Transverse colon (tissue), 4 donors: ENCODE measurements around the gene TEX44. TPM values are rescaled to one million over a fixed set of nuclear protein-coding genes. Genes with fewer than 3 reads are reported as not detected.

ENCODE experiments used
- DNase-seq: peaks from one replicate; pipeline ENCODE4 v3.0.0-alpha.2; 2019
- H3K27ac ChIP-seq, 4 donors: fragments of 200-600 bp; sonication (generic); 2 replicates each; pipeline ENCODE4 v1.5.1; 2016 to 2018; ENCODE audit warnings: inconsistent platforms in 4 of 4
- H3K27me3 ChIP-seq: fragments of 200-600 bp; sonication (generic); 2 replicates; pipeline ENCODE4 v1.5.1; 2017; ENCODE audit warnings: inconsistent platforms
- H3K36me3 ChIP-seq, 4 donors: fragments of 200-600 bp; sonication (generic); 2 replicates each; pipeline ENCODE4 v1.5.1; 2017 to 2019; ENCODE audit warnings: inconsistent platforms in 4 of 4
- H3K4me1 ChIP-seq, 4 donors: fragments of 200-600 bp; sonication (generic); 2 replicates each; pipeline ENCODE4 v1.5.1; 2017 to 2020; ENCODE audit warnings: inconsistent platforms in 4 of 4
- H3K4me3 ChIP-seq, 4 donors: fragments of 200-600 bp; sonication (generic); 1 replicate in 1 of 4; 2 replicates in 3 of 4; pipeline versions ENCODE4 v1.5.1 to v1.6.1; 2017 to 2019; ENCODE audit warnings: inconsistent platforms in 4 of 4
- H3K9me3 ChIP-seq, 2 donors: fragments of 200-600 bp; sonication (generic); 2 replicates each; pipeline ENCODE4 v1.5.1; 2017 to 2019; ENCODE audit warnings: inconsistent platforms in 2 of 2
- CTCF ChIP-seq, 5 experiments: fragments of 200-600 bp in 3 of 5; fragments of 450-650 bp in 2 of 5; sonication (generic) in 3 of 5; IDR thresholded peaks; 1 replicate in 2 of 5; 2 replicates in 3 of 5; pipeline ENCODE4 v1.5.1; 2016 to 2017; ENCODE audit warnings: antibody characterized with exemption in 5 of 5, inconsistent platforms in 3 of 5, mild to moderate bottlenecking in 2 of 5, moderate library complexity in 1 of 5
- EP300 ChIP-seq: sonication (generic); formaldehyde crosslinking; IDR thresholded peaks from one replicate; pipeline ENCODE4 v1.6.1; 2017; ENCODE audit warnings: antibody characterized with exemption, low read depth
- POLR2A ChIP-seq: fragments of 450-650 bp; IDR thresholded peaks from one replicate; pipeline ENCODE4 v1.6.1; 2016; ENCODE audit warnings: antibody characterized with exemption, mild to moderate bottlenecking, moderate library complexity
- POLR2AphosphoS5 ChIP-seq, 3 donors: sonication (generic); formaldehyde crosslinking; IDR thresholded peaks; one replicate each; pipeline ENCODE4 v1.6.1; 2016; ENCODE audit warnings: antibody characterized with exemption in 3 of 3
- WGBS, 2 donors: methylation state at CpG; one replicate each; pipeline ENCODE4 v1.1.5; 2018; ENCODE audit warnings: low coverage in 1 of 2; 5-methylcytosine and 5-hydroxymethylcytosine counted together
- in situ Hi-C, 4 donors: fragments of 200-750 bp; cut with MboI; loops; one replicate each; pipeline versions ENCODE4 v1.15.0 to v1.15.1; 2017; ENCODE audit warnings: low sequenced_read_pairs in 3 of 4, low pct_ligation_motif_present in 1 of 4, low pct_unique_long_range_greater_than_20kb in 1 of 4
- intact Hi-C: fragments of 100-400 bp; cut with DNase I; formaldehyde crosslinking; loops from one replicate; pipeline ENCODE4 v1.15.1; 2023; ENCODE audit warnings: low total_unique reads
- total RNA-seq, 4 donors: library from RNA; depleted of rRNA; stranded (reverse); fragments of >200 nt; gene quantifications; one replicate each; pipeline ENCODE4 v1.1.0, GENCODE V29; 2016

Gene TEX44
- total RNA-seq, 4 donors from 2014 or later = not detected

DNA sequence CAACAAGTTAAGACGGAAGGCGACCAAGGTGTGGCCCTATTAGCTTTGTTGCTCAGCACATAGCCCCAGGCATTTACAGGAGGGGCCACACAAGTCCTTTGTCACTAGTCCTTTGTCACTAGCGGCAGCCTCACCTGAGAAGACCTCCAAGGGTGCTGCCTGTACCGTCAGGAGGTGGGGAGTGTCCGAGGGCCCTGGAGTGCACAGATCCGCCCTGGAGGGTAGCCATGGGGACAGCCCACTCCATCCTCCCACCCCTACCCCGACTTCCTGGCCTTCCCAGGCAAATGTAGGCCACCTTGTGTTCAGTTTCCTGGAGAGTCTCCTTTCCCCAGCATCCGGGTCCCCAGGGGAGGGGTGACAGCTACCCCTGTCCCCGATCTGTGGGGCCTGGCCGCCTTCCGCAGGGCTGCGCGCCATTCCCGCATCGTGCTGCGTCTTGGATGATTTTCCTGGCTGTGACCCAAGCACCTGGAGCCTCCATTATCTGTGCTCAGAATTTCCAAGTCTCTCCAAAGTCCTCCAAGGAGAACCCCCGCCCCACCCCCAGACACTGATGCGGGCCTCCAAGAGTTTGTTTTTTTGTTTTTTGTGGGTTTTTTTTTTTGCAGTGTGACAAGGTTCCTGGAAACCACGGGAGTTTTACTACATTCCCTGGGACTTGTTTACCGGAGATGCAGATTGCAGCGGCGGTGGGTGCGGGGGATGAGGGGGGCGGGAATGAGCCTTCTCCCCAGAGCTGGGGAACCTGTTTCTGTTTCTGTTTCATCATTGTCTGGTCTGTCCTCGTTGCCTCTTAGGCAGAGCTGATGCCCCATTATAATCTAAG, 28.6 kb downstream of the TEX44 start:
- Histone ChIP-seq H3K4me1 (peaks cover 3 to 29% (median 8%) of the 10 kb centered on the region in 4 donors), H3K4me3 (peak overlapping the region in 1 of 4 donors; percentile 25), H3K27ac (peak overlapping the region; percentile 54 to 83 (median 71)), H3K9me3 (no peaks in the 10 kb centered on the region), H3K27me3 (no peaks in the 10 kb centered on the region), H3K36me3 (no peaks in the 10 kb centered on the region)
- DNase-seq = peak; percentile 30
- in situ Hi-C loops = no loop called here
- intact Hi-C loops = no loop called here
- WGBS, 2 donors = 24 to 45% methylated on average over 15 to 22 of the region's 25 CpGs
- TF ChIP-seq POLR2A (no peak), CTCF (IDR thresholded peaks at IDR 0.05) (no peak), EP300 (no peak), POLR2AphosphoS5 (IDR thresholded peaks at IDR 0.05) (no peak)

- Histone ChIP-seq H3K9me3 (no peaks in the 10 kb centered on the region), H3K4me3 (no peak overlapping the region), H3K27me3 (no peaks in the 10 kb centered on the region), H3K4me1 (peaks cover 0 to 16% (median under 1%) of the 10 kb centered on the region in 4 donors), H3K36me3 (no peaks in the 10 kb centered on the region), H3K27ac (no peak overlapping the region)
- intact Hi-C loops (no loop called here), in situ Hi-C loops (no loop called here)
- 61 to 94% methylated on average over 3 to 10 of the region's 10 CpGs for WGBS, 2 donors
- TF ChIP-seq EP300 (no peak), POLR2AphosphoS5 (IDR thresholded peaks at IDR 0.05) (no peak), CTCF (IDR thresholded peaks at IDR 0.05) (no peak), POLR2A (no peak)
- no peak for DNase-seq
Observed at GRCh38 chr2:231622963-231623362, 30.3 kb downstream of the TEX44 start.

GRCh38 chr2:231626449-231626848, 33.8 kb downstream of the TEX44 start:
- 71 to 79% methylated on average over 6 of the region's 6 CpGs for WGBS, 2 donors

More at GRCh38 chr2:231626449-231626848, 33.8 kb downstream of the TEX44 start:
- Histone ChIP-seq H3K27ac (no peak overlapping the region), H3K4me3 (no peak overlapping the region), H3K36me3 (no peaks in the 10 kb centered on the region), H3K4me1 (peaks cover 0 to 10% (median 0%) of the 10 kb centered on the region in 4 donors), H3K9me3 (no peaks in the 10 kb centered on the region), H3K27me3 (no peaks in the 10 kb centered on the region)
- no peak for TF ChIP-seq POLR2AphosphoS5 (IDR thresholded peaks at IDR 0.05)
- TF ChIP-seq EP300 = no peak
- no peak for TF ChIP-seq CTCF (IDR thresholded peaks at IDR 0.05)
- TF ChIP-seq POLR2A = no peak
- in situ Hi-C loops = no loop called here
- intact Hi-C loops = no loop called here
- no peak for DNase-seq
